HUES64 (cell line): ENCODE results near the gene MRAP.

ENCODE experiments used
- H3K27ac ChIP-seq: 2 replicates; pipeline ENCODE4 v1.7.0; 2013; ENCODE audit warnings: low read depth, low read length, inconsistent platforms
- H3K27me3 ChIP-seq: 2 replicates; pipeline ENCODE4 v1.6.1; 2013; ENCODE audit warnings: mild to moderate bottlenecking, low read length; ENCODE audit not compliant: insufficient read depth
- H3K36me3 ChIP-seq: 2 replicates; pipeline ENCODE4 v1.6.1; 2013; ENCODE audit warnings: mild to moderate bottlenecking, low read length; ENCODE audit not compliant: insufficient read depth
- H3K4me1 ChIP-seq: 2 replicates; pipeline ENCODE4 v1.6.1; 2013; ENCODE audit warnings: mild to moderate bottlenecking, low read length, moderate library complexity; ENCODE audit not compliant: insufficient read depth
- H3K4me3 ChIP-seq: 2 replicates; pipeline ENCODE4 v1.5.1; 2013; ENCODE audit warnings: mild to moderate bottlenecking, low read length, moderate library complexity
- H3K9ac ChIP-seq: 2 replicates; pipeline ENCODE4 v1.6.1; 2013; ENCODE audit warnings: mild to moderate bottlenecking, low read depth, low read length
- H3K9me3 ChIP-seq: 2 replicates; pipeline ENCODE4 v1.6.1; 2013; ENCODE audit warnings: low read depth, low read length; ENCODE audit not compliant: insufficient read depth
- WGBS: fragments of 150-250, 120-280 bp; methylation state at CpG from one replicate; pipeline ENCODE4 v1.1.7; 2013; ENCODE audit warnings: missing lambda C conversion rate; 5-methylcytosine and 5-hydroxymethylcytosine counted together

Gene MRAP

DNA sequence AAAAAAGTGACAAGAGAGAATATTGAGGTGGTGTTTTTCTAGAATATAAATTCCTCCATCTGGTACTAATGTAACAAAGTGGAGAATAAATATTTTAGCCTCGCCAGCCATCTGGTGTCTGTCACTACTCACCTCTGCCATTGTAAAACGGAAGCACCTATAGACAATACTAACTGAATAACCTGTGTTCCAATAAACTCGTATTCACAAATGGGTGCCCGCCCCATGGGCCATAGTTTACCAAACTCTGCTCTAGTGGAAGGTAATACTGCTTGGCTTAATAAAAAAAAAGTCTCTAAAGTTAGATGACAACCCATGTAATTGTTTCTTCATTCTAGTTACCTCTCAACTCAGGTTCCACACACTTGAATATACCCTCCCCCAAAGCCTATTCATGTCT, 27.9 kb upstream of the MRAP start:
- no peak overlapping the region for H3K9ac ChIP-seq
- H3K4me1 ChIP-seq, result no peaks in the 10 kb centered on the region
- peaks cover 88% of the 10 kb centered on the region for H3K36me3 ChIP-seq
- 97% methylated on average over 4 of the region's 4 CpGs for WGBS
- no peak overlapping the region for H3K27ac ChIP-seq
- no peak overlapping the region for H3K4me3 ChIP-seq
- H3K27me3 ChIP-seq, result no peaks in the 10 kb centered on the region
- no peaks in the 10 kb centered on the region for H3K9me3 ChIP-seq

DNA sequence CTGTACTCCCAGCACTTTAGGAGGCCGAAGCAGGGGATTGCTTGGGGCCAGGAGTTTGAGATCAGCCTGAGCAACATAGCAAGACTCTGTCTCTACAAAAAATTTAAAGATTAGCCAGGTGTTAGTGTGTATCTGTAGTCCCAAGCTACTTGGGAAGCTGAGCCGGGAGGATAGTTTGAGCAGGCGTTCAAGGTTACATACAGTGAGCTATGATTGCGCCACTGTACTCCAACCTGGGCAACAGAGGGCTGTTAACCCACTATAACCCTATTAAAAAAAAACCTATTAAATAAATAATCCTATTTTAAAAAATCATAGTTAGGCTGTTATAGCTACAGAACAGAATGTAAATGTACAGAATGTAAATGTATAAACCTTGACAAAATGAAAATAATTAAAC, 22.0 kb upstream of the MRAP start:
- Histone ChIP-seq H3K27me3 (no peaks in the 10 kb centered on the region), H3K36me3 (peaks cover 36% of the 10 kb centered on the region), H3K9me3 (no peaks in the 10 kb centered on the region), H3K4me1 (peaks cover 5% of the 10 kb centered on the region; the same call in 1 of the 2 replicates), H3K27ac (no peak overlapping the region), H3K9ac (no peak overlapping the region), H3K4me3 (no peak overlapping the region)
- WGBS, result 97% methylated on average over 4 of the region's 4 CpGs

DNA sequence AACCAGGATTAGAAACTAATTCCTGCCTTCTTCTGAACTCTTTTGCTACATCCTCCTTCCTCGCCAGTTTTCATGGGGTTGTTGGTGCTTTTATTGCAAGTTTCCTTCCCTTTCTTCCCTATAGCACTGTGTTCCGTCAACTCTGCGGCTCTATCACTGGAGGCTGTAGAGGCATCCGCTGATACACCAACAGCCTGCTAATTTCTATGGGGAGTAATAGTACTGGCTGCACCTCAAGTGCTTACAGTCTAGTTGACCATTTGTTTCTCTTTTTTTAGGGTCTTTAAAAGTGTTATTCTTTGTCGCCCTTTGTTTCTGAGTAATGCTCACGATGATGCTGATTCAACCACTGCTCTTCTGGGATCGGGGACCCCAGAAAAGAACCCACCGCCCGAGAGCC, 20.6 kb upstream of the MRAP start:
- Histone ChIP-seq H3K27me3 (no peaks in the 10 kb centered on the region), H3K9me3 (no peaks in the 10 kb centered on the region), H3K4me1 (peaks cover 5% of the 10 kb centered on the region; the same call in 1 of the 2 replicates), H3K9ac (peak overlapping the region; percentile 89), H3K27ac (no peak overlapping the region), H3K36me3 (peaks cover 23% of the 10 kb centered on the region), H3K4me3 (peak overlapping the region; percentile 99)
- 9% methylated on average over 9 of the region's 9 CpGs for WGBS

DNA sequence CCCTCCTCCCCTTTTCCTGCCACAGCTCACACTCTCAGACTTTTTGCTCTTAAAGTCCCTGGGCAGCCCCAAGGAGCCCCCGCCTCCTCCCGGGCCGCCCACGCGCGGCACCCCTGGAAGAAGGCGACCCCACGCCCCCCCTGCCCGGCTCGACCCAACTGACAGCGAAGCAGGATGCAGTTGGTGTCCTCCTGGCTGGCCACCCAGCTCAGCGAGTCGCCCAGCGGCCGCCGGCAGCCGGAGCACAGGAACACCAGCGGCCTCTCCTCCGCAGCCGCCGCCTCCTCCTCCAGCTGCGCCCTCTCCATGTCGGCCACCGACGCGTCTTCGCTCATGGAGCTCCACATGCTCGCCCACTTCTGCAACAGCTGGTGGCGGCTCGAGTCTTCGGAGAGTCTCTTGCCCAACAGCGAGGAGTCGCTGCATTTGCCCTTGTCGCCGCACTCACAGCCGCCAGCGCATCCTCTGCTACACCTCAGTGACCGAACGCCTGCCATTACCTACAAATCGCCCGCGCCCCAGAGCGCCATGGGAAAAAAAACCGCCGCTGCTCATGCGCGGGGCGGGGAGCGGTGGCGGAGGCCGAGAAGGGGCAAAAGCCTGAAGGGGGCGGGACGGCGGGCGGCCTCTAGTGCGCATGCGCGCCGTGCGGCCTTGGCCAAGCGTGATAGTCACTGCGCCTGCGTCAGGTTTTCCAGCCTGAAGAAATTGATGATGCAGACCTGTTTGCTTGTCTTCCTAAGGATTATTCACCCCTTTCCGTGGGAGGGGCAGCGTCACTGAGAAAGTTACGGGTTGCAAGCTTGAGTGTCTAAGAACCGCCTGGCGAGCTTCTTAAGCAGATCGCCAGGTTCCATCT, 19.9 kb upstream of the MRAP start, which contains the start of gene MIS18A:
TSS of gene MIS18A (minus strand) at position 532 of the 859 bp plus-strand sequence. CDS start at position 497, 35 bp downstream.
- Histone ChIP-seq H3K9ac (peak within 1 kb of the TSS; percentile 89), H3K9me3 (no peaks in the 10 kb centered on the region), H3K4me1 (peaks cover 5% of the 10 kb centered on the region; the same call in 1 of the 2 replicates), H3K36me3 (peaks cover 16% of the 10 kb centered on the region), H3K27ac (peak within 1 kb of the TSS; percentile 66), H3K27me3 (no peaks in the 10 kb centered on the region), H3K4me3 (peak within 1 kb of the TSS; percentile 99)
- WGBS, result under 1% methylated on average over 69 of the region's 69 CpGs

DNA sequence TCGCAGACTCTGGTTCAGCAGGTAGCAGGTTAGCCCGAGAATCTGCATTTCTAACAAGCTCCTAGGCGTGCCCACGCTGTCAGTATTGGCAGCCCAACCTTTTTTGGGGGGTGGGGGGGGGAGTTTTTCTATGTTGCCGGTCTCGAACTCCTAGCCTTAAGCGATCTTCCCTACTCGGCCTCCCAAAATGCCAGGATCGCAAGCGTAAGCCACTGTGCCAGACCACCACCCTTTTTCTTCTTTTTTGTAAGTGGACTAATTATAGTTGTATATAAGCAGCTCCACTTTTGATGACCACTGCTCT, 19.3 kb upstream of the MRAP start:
- H3K9me3 ChIP-seq, result no peaks in the 10 kb centered on the region
- no peaks in the 10 kb centered on the region for H3K27me3 ChIP-seq
- peaks cover 5% of the 10 kb centered on the region; the same call in 1 of the 2 replicates for H3K4me1 ChIP-seq
- H3K36me3 ChIP-seq, result peaks cover 12% of the 10 kb centered on the region
- WGBS, result 6% methylated on average over 7 of the region's 10 CpGs
- no peak overlapping the region for H3K27ac ChIP-seq
- peak overlapping the region; percentile 99 for H3K4me3 ChIP-seq
- H3K9ac ChIP-seq, result peak overlapping the region; percentile 69

DNA sequence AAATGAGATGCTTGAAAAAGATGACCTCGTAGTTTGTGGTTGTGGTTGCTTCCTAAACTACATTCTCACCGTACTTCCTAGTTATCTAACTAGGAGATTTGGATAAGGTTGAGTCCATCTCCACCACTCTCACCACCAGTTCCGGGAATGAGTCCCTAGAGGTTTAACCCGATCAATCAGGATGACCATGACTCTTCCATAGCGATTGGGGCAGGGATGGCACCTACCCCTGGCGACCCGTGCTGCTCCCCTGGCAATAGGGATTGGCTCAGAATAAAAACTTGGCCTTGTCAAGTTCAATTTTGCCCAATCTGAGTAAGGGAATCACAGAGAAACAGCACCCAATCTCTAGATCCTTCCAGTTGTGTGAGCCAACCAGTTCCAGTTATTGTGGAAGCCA, 17.1 kb upstream of the MRAP start:
- Histone ChIP-seq H3K27me3 (no peaks in the 10 kb centered on the region), H3K9me3 (no peaks in the 10 kb centered on the region), H3K4me3 (no peak overlapping the region), H3K27ac (no peak overlapping the region), H3K4me1 (peaks cover 5% of the 10 kb centered on the region; the same call in 1 of the 2 replicates), H3K36me3 (no peaks in the 10 kb centered on the region), H3K9ac (no peak overlapping the region)
- 91% methylated on average over 5 of the region's 7 CpGs for WGBS

DNA sequence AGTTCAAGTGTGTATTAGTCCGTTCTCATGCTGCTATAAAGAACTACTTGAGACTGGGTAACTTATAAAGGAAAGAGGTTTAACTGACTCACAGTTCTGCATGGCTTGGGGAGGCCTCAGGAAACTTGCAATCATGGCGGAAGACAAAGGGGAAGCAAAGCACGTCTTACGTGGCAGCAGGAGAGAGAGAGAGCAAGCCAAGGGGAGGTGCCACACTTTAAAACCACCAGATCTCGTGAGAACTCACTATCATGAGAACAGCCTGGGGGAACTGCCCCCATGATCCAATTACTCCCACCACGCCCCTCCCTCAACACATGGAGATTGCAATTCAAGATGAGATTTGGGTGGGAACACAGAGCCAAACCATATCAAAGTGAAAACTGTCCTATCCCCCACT, 15.7 kb upstream of the MRAP start:
- Histone ChIP-seq H3K4me3 (no peak overlapping the region), H3K27ac (no peak overlapping the region), H3K9ac (no peak overlapping the region), H3K27me3 (no peaks in the 10 kb centered on the region), H3K9me3 (no peaks in the 10 kb centered on the region), H3K4me1 (peaks cover under 1% of the 10 kb centered on the region; the same call in 1 of the 2 replicates), H3K36me3 (no peaks in the 10 kb centered on the region)
- 80% methylated on average over 6 of the region's 6 CpGs for WGBS

DNA sequence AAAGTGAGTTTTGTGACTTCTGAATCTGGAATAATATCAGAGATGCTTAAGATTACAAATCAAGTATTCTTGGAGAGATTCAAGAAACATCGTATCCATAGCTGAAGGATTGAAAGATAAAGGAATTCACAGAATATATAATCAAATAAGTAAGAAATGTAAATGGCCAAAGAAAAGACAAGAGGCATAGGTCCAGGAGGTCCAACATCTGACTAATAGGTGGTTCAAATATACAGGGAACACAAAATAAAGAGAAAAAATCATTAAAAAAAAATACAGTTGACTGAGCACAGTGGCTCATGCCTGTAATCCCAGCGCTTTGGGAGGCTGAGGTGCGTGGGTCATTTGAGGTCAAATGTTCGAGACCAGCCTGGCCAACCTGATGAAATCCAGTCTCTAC, 13.2 kb upstream of the MRAP start:
- WGBS, result 96% methylated on average over 4 of the region's 4 CpGs

DNA sequence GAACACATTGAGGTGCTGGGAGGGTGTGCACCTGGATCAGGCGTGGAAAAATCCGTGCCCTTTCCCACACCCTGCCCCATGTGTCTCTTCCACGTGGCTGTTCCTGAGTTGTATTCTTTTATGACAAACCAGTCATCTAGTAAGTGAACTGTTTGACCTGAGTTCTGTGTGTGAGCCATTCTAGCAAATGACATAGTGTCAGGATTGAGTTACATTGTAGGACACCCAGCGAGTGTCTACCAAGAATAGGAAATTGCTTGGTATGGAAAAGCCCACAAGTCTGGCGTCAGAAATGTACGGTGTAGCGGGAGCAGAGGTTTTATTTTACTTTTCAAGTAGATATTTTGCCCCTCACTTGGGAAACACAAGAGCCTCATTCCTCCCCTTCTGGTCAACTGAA, 1.2 kb upstream of the MRAP start:
- WGBS, result 91% methylated on average over 7 of the region's 7 CpGs
- no peak overlapping the region for H3K9ac ChIP-seq
- no peaks in the 10 kb centered on the region for H3K9me3 ChIP-seq
- H3K36me3 ChIP-seq, result peaks cover 12% of the 10 kb centered on the region; the same call in 1 of the 2 replicates
- no peak overlapping the region for H3K27ac ChIP-seq
- H3K27me3 ChIP-seq, result no peaks in the 10 kb centered on the region
- no peak overlapping the region for H3K4me3 ChIP-seq
- H3K4me1 ChIP-seq, result no peaks in the 10 kb centered on the region

More for the DNA sequence above, 13.2 kb upstream of the MRAP start:
- Histone ChIP-seq H3K4me1 (no peaks in the 10 kb centered on the region), H3K27ac (no peak overlapping the region), H3K9me3 (no peaks in the 10 kb centered on the region), H3K9ac (no peak overlapping the region), H3K36me3 (no peaks in the 10 kb centered on the region), H3K27me3 (no peaks in the 10 kb centered on the region), H3K4me3 (no peak overlapping the region)

DNA sequence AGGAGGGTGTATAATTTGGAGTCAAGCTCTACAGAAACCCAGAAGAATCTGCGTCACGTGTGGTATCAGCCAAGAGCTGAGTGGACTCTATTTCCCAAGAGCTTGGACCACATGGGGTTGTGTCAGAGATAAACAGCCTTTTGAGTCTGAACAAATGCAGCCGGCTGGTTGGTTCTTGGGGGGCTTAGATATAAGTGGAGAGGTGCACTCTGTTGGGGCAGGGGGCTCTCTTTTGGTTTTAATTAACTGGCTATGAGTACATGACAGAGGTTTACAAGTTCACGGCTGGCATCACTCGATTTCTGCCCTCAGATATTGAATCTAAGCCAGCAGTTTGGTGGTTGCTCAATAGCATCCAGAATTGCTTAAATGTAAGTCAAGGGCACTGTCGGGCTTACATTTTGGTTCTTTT, 501 bp upstream of the MRAP start:
- Histone ChIP-seq H3K36me3 (peaks cover 14% of the 10 kb centered on the region; the same call in 1 of the 2 replicates), H3K9ac (no peak overlapping the region), H3K27me3 (no peaks in the 10 kb centered on the region), H3K4me3 (no peak overlapping the region), H3K27ac (no peak overlapping the region), H3K4me1 (no peaks in the 10 kb centered on the region), H3K9me3 (no peaks in the 10 kb centered on the region)
- WGBS, result 94% methylated on average over 6 of the region's 6 CpGs

DNA sequence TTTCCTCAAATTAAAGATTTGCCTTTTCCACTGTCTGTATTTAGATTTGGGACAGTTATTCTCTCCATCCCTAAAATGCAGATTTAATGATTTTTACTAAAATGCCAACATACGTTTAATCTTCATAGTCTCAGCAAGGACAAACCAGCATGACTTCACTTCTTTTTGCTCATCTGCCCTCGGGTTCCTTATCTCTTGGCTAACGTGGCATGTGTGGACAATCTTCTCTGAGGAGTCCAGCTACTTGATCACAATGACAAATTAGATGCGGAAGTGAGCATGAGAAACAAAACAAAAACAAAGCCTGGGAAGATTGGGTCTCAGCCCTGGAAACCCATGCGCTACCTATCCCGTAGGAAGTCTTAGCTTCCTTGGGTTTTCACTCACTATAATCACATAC, 1.0 kb downstream of the MRAP start:
- Histone ChIP-seq H3K36me3 (peaks cover 14% of the 10 kb centered on the region; the same call in 1 of the 2 replicates), H3K9ac (no peak overlapping the region), H3K27me3 (no peaks in the 10 kb centered on the region), H3K27ac (no peak overlapping the region), H3K9me3 (no peaks in the 10 kb centered on the region), H3K4me1 (no peaks in the 10 kb centered on the region), H3K4me3 (no peak overlapping the region)
- 97% methylated on average over 6 of the region's 6 CpGs for WGBS
